ENCODE results near the gene PDE5A.

The PDE5A gene

DNA sequence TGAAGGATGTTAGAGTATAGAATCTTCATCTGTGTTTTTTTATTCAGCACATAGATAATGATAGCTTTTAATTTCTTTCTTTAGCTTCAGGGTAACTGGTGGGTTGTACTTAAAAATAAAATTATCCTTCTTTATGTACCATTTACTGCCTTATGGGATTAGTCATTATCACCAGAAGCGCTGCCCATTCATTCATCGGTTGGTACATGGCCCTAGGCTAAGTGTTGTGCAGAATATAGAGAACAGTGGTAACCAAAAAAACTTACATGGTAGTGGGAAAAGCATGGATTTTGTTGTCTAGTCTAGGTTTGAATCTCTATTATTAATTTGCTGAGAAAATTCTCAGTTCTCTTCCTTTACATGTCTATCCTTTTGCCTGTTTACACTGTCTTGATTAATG is 43.5 kb upstream of the PDE5A start:
- TF ChIP-seq, protein P1, sequence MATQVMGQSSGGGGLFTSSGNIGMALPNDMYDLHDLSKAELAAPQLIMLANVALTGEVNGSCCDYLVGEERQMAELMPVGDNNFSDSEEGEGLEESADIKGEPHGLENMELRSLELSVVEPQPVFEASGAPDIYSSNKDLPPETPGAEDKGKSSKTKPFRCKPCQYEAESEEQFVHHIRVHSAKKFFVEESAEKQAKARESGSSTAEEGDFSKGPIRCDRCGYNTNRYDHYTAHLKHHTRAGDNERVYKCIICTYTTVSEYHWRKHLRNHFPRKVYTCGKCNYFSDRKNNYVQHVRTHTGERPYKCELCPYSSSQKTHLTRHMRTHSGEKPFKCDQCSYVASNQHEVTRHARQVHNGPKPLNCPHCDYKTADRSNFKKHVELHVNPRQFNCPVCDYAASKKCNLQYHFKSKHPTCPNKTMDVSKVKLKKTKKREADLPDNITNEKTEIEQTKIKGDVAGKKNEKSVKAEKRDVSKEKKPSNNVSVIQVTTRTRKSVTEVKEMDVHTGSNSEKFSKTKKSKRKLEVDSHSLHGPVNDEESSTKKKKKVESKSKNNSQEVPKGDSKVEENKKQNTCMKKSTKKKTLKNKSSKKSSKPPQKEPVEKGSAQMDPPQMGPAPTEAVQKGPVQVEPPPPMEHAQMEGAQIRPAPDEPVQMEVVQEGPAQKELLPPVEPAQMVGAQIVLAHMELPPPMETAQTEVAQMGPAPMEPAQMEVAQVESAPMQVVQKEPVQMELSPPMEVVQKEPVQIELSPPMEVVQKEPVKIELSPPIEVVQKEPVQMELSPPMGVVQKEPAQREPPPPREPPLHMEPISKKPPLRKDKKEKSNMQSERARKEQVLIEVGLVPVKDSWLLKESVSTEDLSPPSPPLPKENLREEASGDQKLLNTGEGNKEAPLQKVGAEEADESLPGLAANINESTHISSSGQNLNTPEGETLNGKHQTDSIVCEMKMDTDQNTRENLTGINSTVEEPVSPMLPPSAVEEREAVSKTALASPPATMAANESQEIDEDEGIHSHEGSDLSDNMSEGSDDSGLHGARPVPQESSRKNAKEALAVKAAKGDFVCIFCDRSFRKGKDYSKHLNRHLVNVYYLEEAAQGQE (IDR thresholded peaks at IDR 0.05; ENCODE audit: insufficient read depth in 1 of 2, low read depth in 2 of 2, low read length in 2 of 2) = no peak
- TF ChIP-seq SIN3A (IDR thresholded peaks at IDR 0.05; ENCODE audit: borderline replicate concordance, insufficient read depth, low read length) (no peak), TAF1 (IDR thresholded peaks at IDR 0.05; ENCODE audit: borderline replicate concordance, insufficient read depth, low read length) (no peak), FOXP2 (optimal IDR thresholded peaks at IDR 0.05; ENCODE audit: borderline replicate concordance, extremely low read depth, extremely low read length, insufficient read depth) (no peak)

DNA sequence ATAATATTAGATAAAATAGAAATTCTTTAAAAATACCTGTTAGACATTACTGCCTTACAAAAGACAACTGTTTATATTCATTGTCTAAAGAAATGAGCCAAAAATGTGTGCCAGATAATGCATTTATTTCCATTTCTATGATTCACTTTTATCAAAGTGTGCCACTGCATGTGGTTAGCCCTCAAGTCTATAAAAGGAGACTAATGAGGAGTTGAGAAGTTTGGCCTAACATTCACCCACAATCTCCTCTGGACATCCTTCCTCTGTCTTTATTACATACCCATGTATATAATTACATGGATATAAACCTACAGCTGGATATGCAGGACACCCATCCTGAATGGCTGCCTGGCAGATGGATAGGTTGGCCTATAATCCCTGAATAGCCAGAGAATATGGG is 42.6 kb upstream of the PDE5A start:
- TF ChIP-seq POLR2AphosphoS5 (IDR thresholded peaks at IDR 0.05; ENCODE audit: low read depth, low read length) (no peak), SIN3A (IDR thresholded peaks at IDR 0.05; ENCODE audit: borderline replicate concordance, insufficient read depth, low read length) (no peak)

DNA sequence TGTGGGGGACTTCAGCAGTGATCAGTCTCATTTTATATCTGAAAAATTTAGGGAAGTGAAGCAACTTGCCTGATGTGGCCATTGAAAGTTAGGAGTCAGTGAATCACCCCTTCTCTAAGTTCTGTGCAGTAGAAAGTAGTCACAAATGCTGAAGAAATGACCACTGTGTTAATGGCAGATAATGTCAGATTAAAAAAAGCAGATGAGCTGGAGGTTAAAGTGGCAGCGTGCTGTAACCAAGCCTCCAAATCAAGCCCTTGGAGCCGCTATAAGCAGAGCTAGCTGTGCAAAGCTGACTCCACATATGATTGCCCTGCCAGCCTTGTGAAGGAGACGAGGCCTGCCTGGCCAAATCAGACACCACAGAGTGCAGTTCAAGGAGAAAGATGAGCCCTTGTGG is 39.2 kb upstream of the PDE5A start:
- TF ChIP-seq FOXP2 (optimal IDR thresholded peaks at IDR 0.05; ENCODE audit: borderline replicate concordance, extremely low read depth, extremely low read length, insufficient read depth) = no peak
- no peak for TF ChIP-seq SIN3A (IDR thresholded peaks at IDR 0.05; ENCODE audit: borderline replicate concordance, insufficient read depth, low read length)
- no peak for TF ChIP-seq POLR2AphosphoS5 (IDR thresholded peaks at IDR 0.05; ENCODE audit: low read depth, low read length)
- TF ChIP-seq, protein P1 (IDR thresholded peaks at IDR 0.05; ENCODE audit: insufficient read depth in 1 of 2, low read depth in 2 of 2, low read length in 2 of 2) = no peak
- no peak for TF ChIP-seq TAF1 (IDR thresholded peaks at IDR 0.05; ENCODE audit: borderline replicate concordance, insufficient read depth, low read length)

DNA sequence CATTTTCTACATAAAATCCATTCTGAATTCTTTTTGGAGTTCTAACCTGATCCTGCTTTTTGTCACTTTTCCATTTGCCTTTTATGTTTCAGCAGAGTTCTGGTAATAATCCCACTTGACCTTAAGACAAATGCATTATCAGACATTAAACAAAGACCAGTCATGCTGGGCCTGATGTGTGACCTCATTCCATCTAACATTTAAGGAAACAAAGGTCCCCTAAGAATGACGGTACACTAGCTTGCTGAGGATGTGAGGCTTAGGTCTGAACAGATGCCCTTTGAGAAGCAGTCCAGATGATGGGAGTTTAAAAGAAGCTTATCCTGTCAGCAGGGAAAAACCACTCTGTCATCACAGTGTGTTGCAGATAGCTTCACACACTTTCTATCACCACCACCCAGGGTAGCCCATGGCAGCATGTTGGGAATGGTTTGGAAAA is 38.1 kb upstream of the PDE5A start:
- TF ChIP-seq POLR2AphosphoS5 (IDR thresholded peaks at IDR 0.05; ENCODE audit: low read depth, low read length) (no peak), SIN3A (IDR thresholded peaks at IDR 0.05; ENCODE audit: borderline replicate concordance, insufficient read depth, low read length) (no peak), TAF1 (IDR thresholded peaks at IDR 0.05; ENCODE audit: borderline replicate concordance, insufficient read depth, low read length) (no peak), FOXP2 (optimal IDR thresholded peaks at IDR 0.05; ENCODE audit: borderline replicate concordance, extremely low read depth, extremely low read length, insufficient read depth) (no peak)
- TF ChIP-seq, protein P1 (IDR thresholded peaks at IDR 0.05; ENCODE audit: insufficient read depth in 1 of 2, low read depth in 2 of 2, low read length in 2 of 2) = no peak

DNA sequence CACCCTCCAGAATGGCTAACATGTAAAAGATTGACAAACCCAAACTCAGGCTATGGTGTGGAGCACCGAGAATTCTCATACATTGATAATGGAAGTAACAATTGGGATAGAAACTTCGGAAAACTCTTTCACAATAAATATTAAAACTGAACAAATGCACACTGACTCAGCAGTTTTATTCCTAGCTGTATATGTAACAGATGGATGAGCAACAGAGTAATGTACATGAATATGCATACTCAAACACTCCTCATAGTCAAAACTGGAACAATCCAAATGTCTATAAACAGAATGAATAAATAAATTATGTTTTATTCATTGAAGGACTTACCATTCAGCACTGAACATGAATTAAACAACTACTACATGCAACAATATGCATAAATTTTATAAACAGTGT is 37.1 kb upstream of the PDE5A start:
- TF ChIP-seq FOXP2 (optimal IDR thresholded peaks at IDR 0.05; ENCODE audit: borderline replicate concordance, extremely low read depth, extremely low read length, insufficient read depth) (no peak), SIN3A (IDR thresholded peaks at IDR 0.05; ENCODE audit: borderline replicate concordance, insufficient read depth, low read length) (no peak), TAF1 (IDR thresholded peaks at IDR 0.05; ENCODE audit: borderline replicate concordance, insufficient read depth, low read length) (no peak), POLR2AphosphoS5 (IDR thresholded peaks at IDR 0.05; ENCODE audit: low read depth, low read length) (no peak)
- TF ChIP-seq, protein P1 (IDR thresholded peaks at IDR 0.05; ENCODE audit: insufficient read depth in 1 of 2, low read depth in 2 of 2, low read length in 2 of 2) = no peak

All from PFSK-1 (cell line).